Panc1 (cell line): ENCODE data around the gene LRRC8E. TPM values are rescaled to one million over a fixed set of nuclear protein-coding genes. Genes with fewer than 3 reads are reported as not detected.
A peak's percentile ranks its signal among the peaks of the same experiment; 100 is the strongest.

ENCODE experiments used
- ATAC-seq: fragments of 200-7000 bp; cut with Tn5 transposase; 2 replicates; pipeline ENCODE4 v1.9.1; 2020; ENCODE audit warnings: mild to moderate bottlenecking, moderate library complexity
- BruUV-seq: library from RNA; stranded (reverse); fragments of 400-500 nt; replicated peaks from 2 replicates; lab custom pipeline; 2021; lab: Mats Ljungman, UMichigan
- CTCF ChIA-PET: fragments of 300-600 bp; sonication (Branson Sonifier 250); formaldehyde crosslinking; loops from one replicate; lab custom pipeline; 2022; ENCODE audit warnings: antibody characterized with exemption; lab: Charles Lee
- POLR2A ChIA-PET: fragments of 300-600 bp; sonication (Branson Sonifier 250); formaldehyde crosslinking; loops from one replicate; lab custom pipeline; 2022; ENCODE audit warnings: antibody characterized with exemption; lab: Charles Lee
- DNase-seq: peaks from one replicate; pipeline ENCODE4 v3.0.0-alpha.2; 2010; ENCODE audit warnings: low read depth, low spot score
- H3K27ac ChIP-seq: 2 replicates; pipeline ENCODE4 v1.5.1; 2011; ENCODE audit warnings: mild to moderate bottlenecking, low read length, inconsistent platforms
- H3K27me3 ChIP-seq: fragments of 200-500 bp; sonication (Bioruptor generic); 2 replicates; pipeline ENCODE4 v1.6.0; 2014; ENCODE audit warnings: low read length, inconsistent platforms; ENCODE audit not compliant: control insufficient read depth, insufficient read depth
- H3K36me3 ChIP-seq: fragments of 200-500 bp; sonication (Bioruptor generic); 2 replicates; pipeline ENCODE4 v1.5.1; 2014; ENCODE audit warnings: inconsistent platforms, mild to moderate bottlenecking, low read length, moderate library complexity; ENCODE audit not compliant: control insufficient read depth, insufficient read depth
- H3K4me1 ChIP-seq: 2 replicates; pipeline ENCODE4 v1.5.1; 2011; ENCODE audit warnings: inconsistent platforms, mild to moderate bottlenecking, low read length, moderate library complexity; ENCODE audit not compliant: control insufficient read depth, insufficient read depth
- H3K4me3 ChIP-seq, 2 experiments: 2 replicates each; pipeline ENCODE4 v1.5.1; 2011 to 2012; ENCODE audit warnings: low read depth in 2 of 2, low read length in 2 of 2, mild to moderate bottlenecking in 2 of 2, inconsistent platforms in 1 of 2, moderate library complexity in 1 of 2
- H3K9me3 ChIP-seq: fragments of 200-500 bp; sonication (Bioruptor generic); 2 replicates; pipeline ENCODE4 v1.5.1; 2014; ENCODE audit warnings: low read depth, mild to moderate bottlenecking, inconsistent platforms, low read length, moderate library complexity; ENCODE audit not compliant: control insufficient read depth, insufficient read depth
- POLR2AphosphoS5 ChIP-seq: IDR thresholded peaks from 2 replicates; pipeline ENCODE4 v1.6.1; 2012; ENCODE audit warnings: mild to moderate bottlenecking, low read depth, low read length, moderate library complexity
- SIN3A ChIP-seq: IDR thresholded peaks from 2 replicates; pipeline ENCODE4 v1.6.1; 2012; ENCODE audit warnings: low read depth, mild to moderate bottlenecking, low read length, moderate library complexity, borderline replicate concordance; ENCODE audit not compliant: insufficient read depth
- TCF7L2 ChIP-seq: IDR thresholded peaks from 2 replicates; pipeline ENCODE4 v1.6.1; 2011; ENCODE audit warnings: mild to moderate bottlenecking, low read depth, low read length, inconsistent platforms
- in situ Hi-C: cut with HindIII; loops from 2 replicates; pipeline ENCODE4 v1.10.0; 2016; ENCODE audit warnings: low sequenced_read_pairs, low pct_unique_long_range_greater_than_20kb
- intact Hi-C: fragments of 100-400 bp; cut with micrococcal nuclease; formaldehyde crosslinking; loops from one replicate; pipeline ENCODE4 v1.10.0; 2022; ENCODE audit not compliant: unreplicated experiment
- total RNA-seq: library from RNA; stranded (reverse); gene quantifications from one replicate; pipeline ENCODE4 v1.2.1, GENCODE V29; 2021; ENCODE audit not compliant: unreplicated experiment
- TF ChIP-seq, protein P1 (sequence below), 2 experiments: IDR thresholded peaks; 2 replicates each; pipeline ENCODE4 v1.6.1; 2011 to 2012; ENCODE audit warnings: low read depth in 2 of 2, control low read depth in 1 of 2, low read length in 1 of 2, mild to moderate bottlenecking in 1 of 2, moderate library complexity in 1 of 2; ENCODE audit not compliant: insufficient read depth in 1 of 2
- TF ChIP-seq, protein P2 (sequence below): fragments of 450-650 bp; IDR thresholded peaks from 2 replicates; pipeline ENCODE4 v1.5.1; 2017; ENCODE audit warnings: mild to moderate bottlenecking

Gene LRRC8E
- total RNA-seq, 1 experiment from 2014 or later = 5.0 TPM

DNA sequence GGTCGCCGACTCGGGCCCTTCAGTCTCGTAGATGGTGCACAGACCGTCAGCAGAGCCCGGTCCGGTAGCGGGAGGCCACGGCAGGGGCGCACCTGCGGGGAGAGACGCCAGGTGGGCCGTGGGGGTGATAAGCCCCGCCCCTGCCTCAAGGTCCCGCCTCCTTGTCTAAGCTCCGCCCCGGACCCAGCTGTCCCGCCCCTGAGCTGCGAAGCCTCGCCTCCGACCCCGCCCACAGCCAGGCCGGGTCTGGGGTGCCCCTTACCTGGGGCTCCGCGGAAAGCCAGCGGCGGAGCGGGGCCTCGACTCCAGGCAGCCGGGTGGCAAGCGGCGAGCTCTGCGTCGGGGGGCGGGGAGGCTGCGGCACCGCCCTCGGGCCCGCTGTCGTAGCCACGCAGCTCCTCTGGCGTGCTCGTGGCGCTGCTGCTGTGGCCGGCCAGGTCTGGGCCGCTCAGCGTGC is 18.8 kb upstream of the LRRC8E start:
- TF ChIP-seq SIN3A = no peak
- TF ChIP-seq POLR2AphosphoS5 = no peak
- TF ChIP-seq, protein P1, sequence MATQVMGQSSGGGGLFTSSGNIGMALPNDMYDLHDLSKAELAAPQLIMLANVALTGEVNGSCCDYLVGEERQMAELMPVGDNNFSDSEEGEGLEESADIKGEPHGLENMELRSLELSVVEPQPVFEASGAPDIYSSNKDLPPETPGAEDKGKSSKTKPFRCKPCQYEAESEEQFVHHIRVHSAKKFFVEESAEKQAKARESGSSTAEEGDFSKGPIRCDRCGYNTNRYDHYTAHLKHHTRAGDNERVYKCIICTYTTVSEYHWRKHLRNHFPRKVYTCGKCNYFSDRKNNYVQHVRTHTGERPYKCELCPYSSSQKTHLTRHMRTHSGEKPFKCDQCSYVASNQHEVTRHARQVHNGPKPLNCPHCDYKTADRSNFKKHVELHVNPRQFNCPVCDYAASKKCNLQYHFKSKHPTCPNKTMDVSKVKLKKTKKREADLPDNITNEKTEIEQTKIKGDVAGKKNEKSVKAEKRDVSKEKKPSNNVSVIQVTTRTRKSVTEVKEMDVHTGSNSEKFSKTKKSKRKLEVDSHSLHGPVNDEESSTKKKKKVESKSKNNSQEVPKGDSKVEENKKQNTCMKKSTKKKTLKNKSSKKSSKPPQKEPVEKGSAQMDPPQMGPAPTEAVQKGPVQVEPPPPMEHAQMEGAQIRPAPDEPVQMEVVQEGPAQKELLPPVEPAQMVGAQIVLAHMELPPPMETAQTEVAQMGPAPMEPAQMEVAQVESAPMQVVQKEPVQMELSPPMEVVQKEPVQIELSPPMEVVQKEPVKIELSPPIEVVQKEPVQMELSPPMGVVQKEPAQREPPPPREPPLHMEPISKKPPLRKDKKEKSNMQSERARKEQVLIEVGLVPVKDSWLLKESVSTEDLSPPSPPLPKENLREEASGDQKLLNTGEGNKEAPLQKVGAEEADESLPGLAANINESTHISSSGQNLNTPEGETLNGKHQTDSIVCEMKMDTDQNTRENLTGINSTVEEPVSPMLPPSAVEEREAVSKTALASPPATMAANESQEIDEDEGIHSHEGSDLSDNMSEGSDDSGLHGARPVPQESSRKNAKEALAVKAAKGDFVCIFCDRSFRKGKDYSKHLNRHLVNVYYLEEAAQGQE (IDR thresholded peaks at IDR 0.05; ENCODE audit: insufficient read depth in 1 of 2, low read depth in 2 of 2, low read length in 1 of 2) = no peak
- no peak for TF ChIP-seq TCF7L2
- TF ChIP-seq, protein P2, sequence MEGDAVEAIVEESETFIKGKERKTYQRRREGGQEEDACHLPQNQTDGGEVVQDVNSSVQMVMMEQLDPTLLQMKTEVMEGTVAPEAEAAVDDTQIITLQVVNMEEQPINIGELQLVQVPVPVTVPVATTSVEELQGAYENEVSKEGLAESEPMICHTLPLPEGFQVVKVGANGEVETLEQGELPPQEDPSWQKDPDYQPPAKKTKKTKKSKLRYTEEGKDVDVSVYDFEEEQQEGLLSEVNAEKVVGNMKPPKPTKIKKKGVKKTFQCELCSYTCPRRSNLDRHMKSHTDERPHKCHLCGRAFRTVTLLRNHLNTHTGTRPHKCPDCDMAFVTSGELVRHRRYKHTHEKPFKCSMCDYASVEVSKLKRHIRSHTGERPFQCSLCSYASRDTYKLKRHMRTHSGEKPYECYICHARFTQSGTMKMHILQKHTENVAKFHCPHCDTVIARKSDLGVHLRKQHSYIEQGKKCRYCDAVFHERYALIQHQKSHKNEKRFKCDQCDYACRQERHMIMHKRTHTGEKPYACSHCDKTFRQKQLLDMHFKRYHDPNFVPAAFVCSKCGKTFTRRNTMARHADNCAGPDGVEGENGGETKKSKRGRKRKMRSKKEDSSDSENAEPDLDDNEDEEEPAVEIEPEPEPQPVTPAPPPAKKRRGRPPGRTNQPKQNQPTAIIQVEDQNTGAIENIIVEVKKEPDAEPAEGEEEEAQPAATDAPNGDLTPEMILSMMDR = peak; percentile 73
- no peak overlapping the region for H3K27ac ChIP-seq
- in situ Hi-C loops (no loop called here), intact Hi-C loops (no loop called here)
- ChIA-PET POLR2A (interaction anchor here (0.5 to 1.8 kb wide), 2 partner anchors 32 to 60 kb away, joined by 9 to 11 read pairs; no protein-coding TSS in a partner anchor), CTCF (interaction anchor here (0.6 to 1.1 kb wide), 6 partner anchors 10 to 286 kb away, joined by 4 to 6 read pairs (median 5); no protein-coding TSS in a partner anchor)
- DNase-seq (no peak), ATAC-seq (peak; percentile 69)
- no peaks in the 10 kb centered on the region for H3K36me3 ChIP-seq
- no peaks in the 10 kb centered on the region for H3K27me3 ChIP-seq
- no peaks in the 10 kb centered on the region for H3K9me3 ChIP-seq
- peak overlapping the region; percentile 42 to 62 for H3K4me3 ChIP-seq
- no peaks in the 10 kb centered on the region for H3K4me1 ChIP-seq
- BruUV-seq = no TSS peak

DNA sequence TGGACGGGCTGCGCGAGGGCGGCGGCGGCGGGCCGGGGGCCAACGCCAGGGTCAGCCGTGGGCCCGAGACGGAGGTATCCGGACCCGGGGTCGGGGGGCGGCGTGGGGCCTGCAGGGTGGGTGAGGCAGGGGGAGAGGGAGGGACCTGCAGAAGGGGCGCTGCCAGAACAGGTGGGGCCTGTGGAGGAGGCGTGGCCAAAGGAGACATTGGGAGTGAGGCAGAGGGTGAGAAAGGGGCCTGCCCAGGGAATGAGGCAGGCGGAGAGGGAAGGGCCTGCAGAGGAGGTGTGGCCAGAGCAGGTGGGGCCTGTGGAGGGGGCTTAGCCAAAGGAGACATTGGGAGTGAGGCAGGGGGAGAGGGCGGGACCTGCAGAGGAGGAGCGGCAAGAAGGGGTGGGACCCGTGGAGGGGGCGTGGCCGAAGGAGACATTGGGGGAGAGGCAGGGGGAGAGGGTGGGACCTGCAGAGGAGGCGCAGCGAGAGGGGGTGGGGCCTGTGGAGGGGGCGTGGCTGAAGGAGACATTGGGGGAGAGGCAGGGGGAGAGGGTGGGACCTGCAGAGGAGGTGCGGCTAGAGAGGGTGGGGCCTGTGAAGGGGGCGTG is 18.3 kb upstream of the LRRC8E start:
- TF ChIP-seq, protein P1 (IDR thresholded peaks at IDR 0.05; ENCODE audit: insufficient read depth in 1 of 2, low read depth in 2 of 2, low read length in 1 of 2) = no peak
- TF ChIP-seq TCF7L2 (no peak), POLR2AphosphoS5 (no peak), SIN3A (no peak)
- TF ChIP-seq, protein P2 = no peak
- CTCF ChIA-PET = interaction anchor here (0.6 to 0.8 kb wide), 5 partner anchors 9 to 221 kb away, joined by 4 to 6 read pairs (median 5); no protein-coding TSS in a partner anchor
- in situ Hi-C loops = no loop called here
- Histone ChIP-seq H3K27me3 (no peaks in the 10 kb centered on the region), H3K36me3 (no peaks in the 10 kb centered on the region), H3K27ac (no peak overlapping the region), H3K9me3 (no peaks in the 10 kb centered on the region), H3K4me1 (no peaks in the 10 kb centered on the region), H3K4me3 (peak overlapping the region; percentile 42 to 62)
- intact Hi-C loops = no loop called here
- no TSS peak for BruUV-seq
- DNase-seq (no peak), ATAC-seq (peak; percentile 44)
- POLR2A ChIA-PET = interaction anchor here (0.5 to 1.8 kb wide), 2 partner anchors 32 to 59 kb away, joined by 9 to 11 read pairs; no protein-coding TSS in a partner anchor
